ENCODE results near the gene TNFAIP8L1. TPM values are rescaled to one million over a fixed set of nuclear protein-coding genes. Genes with fewer than 3 reads are reported as not detected.

TNFAIP8L1 gene
- total and polyA plus RNA-seq, 2 experiments from 2014 or later = 13.6 to 14.3 TPM

DNA sequence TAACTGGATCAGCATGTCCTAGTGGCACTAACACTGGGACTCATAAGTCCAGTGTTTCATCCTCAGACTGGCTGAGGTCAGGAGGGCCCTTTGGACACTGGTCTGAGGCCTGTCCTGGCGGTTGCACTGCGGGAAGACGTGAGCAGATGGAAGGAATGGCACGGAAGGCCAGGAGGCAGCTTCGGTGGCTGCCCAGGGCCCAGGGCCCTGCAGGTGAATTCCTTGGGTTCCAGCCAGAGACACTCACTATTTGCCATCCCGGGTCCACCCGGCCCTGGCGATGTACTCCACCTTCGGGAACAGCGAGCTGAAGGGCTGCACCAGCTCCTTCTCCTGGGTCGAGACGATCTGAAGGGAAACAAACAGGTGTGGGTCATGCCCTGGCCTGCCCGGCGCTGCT, 58.0 kb downstream of the TNFAIP8L1 start:
- Histone ChIP-seq H3K9me3 (ENCODE audit: low read depth) (no peaks in the 10 kb centered on the region), H3K9me2 (replicated peaks; ENCODE audit: insufficient read depth) (no peaks in the 10 kb centered on the region), H3K4me3 (no peak overlapping the region), H4K20me1 (ENCODE audit: insufficient read depth, poor library complexity, severe bottlenecking) (no peaks in the 10 kb centered on the region), H3K4me1 (ENCODE audit: insufficient read depth) (no peaks in the 10 kb centered on the region), H3K36me3 (replicated peaks; ENCODE audit: insufficient read depth, low read depth) (no peaks in the 10 kb centered on the region), H3K27me3 (no peaks in the 10 kb centered on the region), H3K4me2 (no peak overlapping the region), H3K27ac (no peak overlapping the region), H3K79me2 (no peaks in the 10 kb centered on the region), H2AFZ (no peak overlapping the region)
- WGBS (ENCODE audit: low lambda C conversion rate, missing lambda C conversion rate) = 98% methylated on average over 14 of the region's 14 CpGs
- no peak for DNase-seq (ENCODE audit: low spot score)
- TF ChIP-seq EZH2 (IDR thresholded peaks at IDR 0.05; ENCODE audit: borderline replicate concordance) = no peak

- H3K36me3 ChIP-seq (replicated peaks; ENCODE audit: insufficient read depth, low read depth) = no peaks in the 10 kb centered on the region
- no peak overlapping the region for H3K27ac ChIP-seq
- H3K4me3 ChIP-seq = no peak overlapping the region
- DNase-seq (ENCODE audit: low spot score) = no peak
- H3K4me2 ChIP-seq = no peak overlapping the region
- no peaks in the 10 kb centered on the region for H3K9me3 ChIP-seq (ENCODE audit: low read depth)
- no peak overlapping the region for H2AFZ ChIP-seq
- H3K27me3 ChIP-seq = no peaks in the 10 kb centered on the region
- H3K79me2 ChIP-seq = no peaks in the 10 kb centered on the region
- no peaks in the 10 kb centered on the region for H4K20me1 ChIP-seq (ENCODE audit: insufficient read depth, poor library complexity, severe bottlenecking)
- H3K9me2 ChIP-seq (replicated peaks; ENCODE audit: insufficient read depth) = no peaks in the 10 kb centered on the region
- TF ChIP-seq EZH2 (IDR thresholded peaks at IDR 0.05; ENCODE audit: borderline replicate concordance) (no peak), CTCF (IDR thresholded peaks at IDR 0.05; ENCODE audit: poor library complexity) (no peak), EZH2phosphoT487 (IDR thresholded peaks at IDR 0.05; ENCODE audit: low read depth, severe bottlenecking, unreplicated experiment) (no peak)
- 95% methylated on average over 33 of the region's 33 CpGs for WGBS (ENCODE audit: low lambda C conversion rate, missing lambda C conversion rate)
- no peaks in the 10 kb centered on the region for H3K4me1 ChIP-seq (ENCODE audit: insufficient read depth)
These were observed 60.7 kb downstream of the TNFAIP8L1 start for GRCh38 chr19:4699826-4700692.

DNA sequence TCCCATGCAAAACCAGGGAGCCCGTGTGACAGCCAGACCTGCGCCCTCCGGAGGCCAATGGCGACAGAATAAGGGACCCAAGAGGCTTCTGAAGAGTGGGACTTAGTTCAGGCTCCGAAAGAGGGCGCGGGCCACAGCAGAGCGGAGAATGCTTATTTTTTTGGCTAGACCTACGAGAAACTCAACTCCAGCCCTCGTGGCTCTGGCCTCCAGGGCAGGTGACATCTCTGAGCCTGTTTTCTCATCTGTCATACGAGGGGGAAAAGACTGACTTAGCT, 61.3 kb downstream of the TNFAIP8L1 start:
- WGBS (ENCODE audit: low lambda C conversion rate, missing lambda C conversion rate) = 92% methylated on average over 11 of the region's 11 CpGs
- H3K79me2 ChIP-seq = no peaks in the 10 kb centered on the region
- no peaks in the 10 kb centered on the region for H3K9me2 ChIP-seq (replicated peaks; ENCODE audit: insufficient read depth)
- DNase-seq (ENCODE audit: low spot score) = no peak
- no peaks in the 10 kb centered on the region for H4K20me1 ChIP-seq (ENCODE audit: insufficient read depth, poor library complexity, severe bottlenecking)
- H3K36me3 ChIP-seq (replicated peaks; ENCODE audit: insufficient read depth, low read depth) = no peaks in the 10 kb centered on the region
- H3K27me3 ChIP-seq = no peaks in the 10 kb centered on the region
- no peaks in the 10 kb centered on the region for H3K9me3 ChIP-seq (ENCODE audit: low read depth)
- H3K4me1 ChIP-seq (ENCODE audit: insufficient read depth) = peaks cover 5% of the 10 kb centered on the region
- no peak overlapping the region for H3K4me2 ChIP-seq
- H3K27ac ChIP-seq = no peak overlapping the region
- TF ChIP-seq CTCF (IDR thresholded peaks at IDR 0.05; ENCODE audit: poor library complexity) (no peak), EZH2 (IDR thresholded peaks at IDR 0.05; ENCODE audit: borderline replicate concordance) (no peak)
- H3K4me3 ChIP-seq = no peak overlapping the region
- H2AFZ ChIP-seq = no peak overlapping the region

- Histone ChIP-seq H3K4me3 (no peak overlapping the region), H3K4me1 (ENCODE audit: insufficient read depth) (peaks cover 13% of the 10 kb centered on the region), H3K27me3 (no peaks in the 10 kb centered on the region), H3K9me3 (ENCODE audit: low read depth) (no peaks in the 10 kb centered on the region), H3K4me2 (no peak overlapping the region), H3K36me3 (replicated peaks; ENCODE audit: insufficient read depth, low read depth) (no peaks in the 10 kb centered on the region), H3K9me2 (replicated peaks; ENCODE audit: insufficient read depth) (no peaks in the 10 kb centered on the region), H2AFZ (no peak overlapping the region), H3K79me2 (no peaks in the 10 kb centered on the region), H4K20me1 (ENCODE audit: insufficient read depth, poor library complexity, severe bottlenecking) (no peaks in the 10 kb centered on the region), H3K27ac (no peak overlapping the region)
- 95% methylated on average over 8 of the region's 8 CpGs for WGBS (ENCODE audit: low lambda C conversion rate, missing lambda C conversion rate)
- no peak for DNase-seq (ENCODE audit: low spot score)
- TF ChIP-seq CTCF (IDR thresholded peaks at IDR 0.05; ENCODE audit: poor library complexity) = no peak
These were observed 62.2 kb downstream of the TNFAIP8L1 start for GRCh38 chr19:4701557-4701956.

Data from hepatocyte (in vitro differentiated cells).